Measurements from ENCODE around the gene GTPBP1. TPM values are rescaled to one million over a fixed set of nuclear protein-coding genes. Genes with fewer than 3 reads are reported as not detected.

Gene GTPBP1
- total RNA-seq, 1 experiment from 2014 or later, result 108 TPM

GRCh38 chr22:38684895-38685294 is 20.8 kb upstream of the GTPBP1 start:
- no peak overlapping the region for H3K9ac ChIP-seq (ENCODE audit: extremely low read depth, insufficient read length, low read length)
- peaks cover 10 to 14% of the 10 kb centered on the region in 2 experiments for H3K4me1 Mint-ChIP-seq
- no peak overlapping the region for H3K4me2 ChIP-seq (ENCODE audit: insufficient read depth, insufficient read length, low read length)
- no CpG with 5 or more reads among the region's 9 CpGs for WGBS (ENCODE audit: extremely low coverage, insufficient read length, low lambda C conversion rate)
- H2AK5ac ChIP-seq (ENCODE audit: insufficient read length, low read length), result no peak overlapping the region
- H3K14ac ChIP-seq (ENCODE audit: insufficient read depth, low read length), result no peak overlapping the region
- peaks cover 5% of the 10 kb centered on the region for H3K9me3 ChIP-seq (ENCODE audit: control insufficient read depth, low read depth, low read length)
- no peak overlapping the region for H3K18ac ChIP-seq (ENCODE audit: insufficient read length, low read depth, low read length)
- no peak overlapping the region for H2BK15ac ChIP-seq (ENCODE audit: low read depth, low read length)
- no peak overlapping the region for H2BK5ac ChIP-seq (ENCODE audit: insufficient read length, low read length)
- no peak overlapping the region for H3K4ac ChIP-seq (ENCODE audit: low read depth, low read length)
- no peak overlapping the region for H3K27ac ChIP-seq (ENCODE audit: insufficient read length, low read depth, low read length)
- H3K56ac ChIP-seq (ENCODE audit: insufficient read length, low read depth, low read length), result no peak overlapping the region
- H3K79me2 ChIP-seq (ENCODE audit: insufficient read depth, low read length), result peaks cover 2% of the 10 kb centered on the region; the same call in 1 of the 2 replicates
- H2BK12ac ChIP-seq (ENCODE audit: insufficient read length, low read depth, low read length), result no peak overlapping the region
- H3K79me1 ChIP-seq (ENCODE audit: insufficient read depth, low read depth, low read length, poor library complexity, severe bottlenecking), result peaks cover 2% of the 10 kb centered on the region
- H4K91ac ChIP-seq (ENCODE audit: insufficient read length, low read depth, low read length), result no peak overlapping the region
- H4K8ac ChIP-seq (replicated peaks; ENCODE audit: insufficient read length, low read depth, low read length), result no peak overlapping the region
- H3K4me1 ChIP-seq (ENCODE audit: insufficient read depth, low read length), result no peaks in the 10 kb centered on the region
- no peaks in the 10 kb centered on the region for H3K27me3 Mint-ChIP-seq (ENCODE audit: low read depth)
- H3K36me3 Mint-ChIP-seq (ENCODE audit: insufficient read depth in 1 of 3, low read depth in 3 of 3), result peaks cover 37 to 82% (median 70%) of the 10 kb centered on the region in 3 experiments
- H3K4me3 Mint-ChIP-seq, result no peak overlapping the region; a peak in 1 of 5 replicates
- no peak overlapping the region for H2AFZ ChIP-seq (ENCODE audit: low read length)
- H3K9me3 Mint-ChIP-seq, result peaks cover 21 to 22% of the 10 kb centered on the region in 2 experiments
- no peak overlapping the region; a peak in 1 of 7 replicates for H3K27ac Mint-ChIP-seq
- no peaks in the 10 kb centered on the region for H3K27me3 ChIP-seq (ENCODE audit: insufficient read depth, low read length)
- no peak overlapping the region for H2BK120ac ChIP-seq (ENCODE audit: low read depth, low read length, poor library complexity, severe bottlenecking)
- H3T11ph ChIP-seq (ENCODE audit: low read length), result no peak overlapping the region
- H3K23me2 ChIP-seq (ENCODE audit: insufficient read length, low read depth, low read length, poor library complexity, severe bottlenecking), result peaks cover 5% of the 10 kb centered on the region
- TF ChIP-seq CTCF (conservative IDR thresholded peaks at IDR 0.05), result no peak
- no peak overlapping the region for H3K23ac ChIP-seq (ENCODE audit: insufficient read length, low read depth, low read length)
- H4K20me1 ChIP-seq (ENCODE audit: control insufficient read depth, insufficient read depth, insufficient read length), result no peaks in the 10 kb centered on the region
- DNase-seq, result no peak
- no peak overlapping the region for H4K5ac ChIP-seq (ENCODE audit: insufficient read length, low read depth, low read length)
- no peak overlapping the region for H2BK20ac ChIP-seq (ENCODE audit: low read depth, low read length, poor library complexity, severe bottlenecking)

Data from H9 (cell line).